Heart right ventricle (tissue), 16 donors: ENCODE data around the gene RFXAP. TPM values are rescaled to one million over a fixed set of nuclear protein-coding genes. Genes with fewer than 3 reads are reported as not detected.

Source experiments
- ATAC-seq, 8 donors: fragments of 200-7000 bp; cut with Tn5 transposase; one replicate each; pipeline ENCODE4 v1.9.1; 2020; ENCODE audit warnings: mild to moderate bottlenecking in 8 of 8, moderate library complexity in 8 of 8, moderate number of reproducible peaks in 1 of 8
- DNase-seq, 2 donors: peaks; one replicate each; pipeline ENCODE4 v3.0.0-alpha.2; 2020
- H3K27ac ChIP-seq, 10 donors: fragments of 200-600 bp; sonication (generic) in 2 of 10; one replicate each; pipeline versions ENCODE4 v1.5.0 to v1.8.0; 2020 to 2022; ENCODE audit warnings: mild to moderate bottlenecking in 3 of 10
- H3K27me3 ChIP-seq, 7 donors: fragments of 200-600 bp; one replicate each; pipeline ENCODE4 v1.8.0; 2021 to 2022; ENCODE audit warnings: mild to moderate bottlenecking in 2 of 7
- H3K36me3 ChIP-seq, 9 donors: fragments of 200-600 bp; sonication (generic) in 1 of 9; one replicate each; pipeline versions ENCODE4 v1.5.0 to v1.8.0; 2020 to 2022; ENCODE audit warnings: mild to moderate bottlenecking in 2 of 9
- H3K4me1 ChIP-seq, 9 donors: fragments of 200-600 bp; sonication (generic) in 1 of 9; one replicate each; pipeline versions ENCODE4 v1.5.0 to v1.8.0; 2020 to 2022; ENCODE audit warnings: mild to moderate bottlenecking in 4 of 9
- H3K4me3 ChIP-seq, 10 donors: fragments of 200-600 bp; sonication (generic) in 2 of 10; one replicate each; pipeline versions ENCODE4 v1.5.0 to v1.8.0; 2020 to 2022; ENCODE audit warnings: mild to moderate bottlenecking in 7 of 10, moderate library complexity in 2 of 10
- H3K9me3 ChIP-seq, 11 donors: fragments of 200-600 bp in 10 of 11; sonication (generic) in 2 of 11; one replicate each; pipeline versions ENCODE4 v1.5.0 to v1.8.0; 2013 to 2022; ENCODE audit warnings: mild to moderate bottlenecking in 2 of 11, control low read depth in 1 of 11, moderate library complexity in 1 of 11
- CTCF ChIP-seq, 9 donors: fragments of 200-600 bp; sonication (generic) in 2 of 9; IDR thresholded peaks; one replicate each; pipeline versions ENCODE4 v1.5.0 to v1.8.0; 2021 to 2022; ENCODE audit warnings: antibody characterized with exemption in 9 of 9, mild to moderate bottlenecking in 5 of 9, moderate library complexity in 1 of 9
- WGBS, 2 donors: extraction: QIAGEN DNeasy Blood & Tissue Kit; methylation state at CpG; one replicate each; pipeline ENCODE4 v1.1.7; 2013; ENCODE audit warnings: inconsistent platforms in 1 of 2; 5-methylcytosine and 5-hydroxymethylcytosine counted together
- intact Hi-C, 10 donors: fragments of 100-400 bp; cut with DNase I; formaldehyde crosslinking; loops; one replicate each; pipeline versions ENCODE4 v1.11.1 to v1.14.2; 2022
- polyA plus RNA-seq, 2 donors: library from polyadenylated mRNA; stranded (reverse); fragments of 200-250 nt; gene quantifications; one replicate each; pipeline ENCODE4 v1.2.3, GENCODE V29; 2013
- total RNA-seq, 10 donors: library from RNA; stranded (reverse); fragmentation: NEBNext Ultra II Directional in 3 of 10; extraction: Animal tissue kit (Norgen Biotek cat#: 25700) in 3 of 10; gene quantifications; one replicate each; pipeline versions ENCODE4 v1.2.1 to v1.2.4, GENCODE V29; 2021 to 2023
- donor health status: Arrhythmogenic right ventricular cardiomyopathy.
- donor health status: ischemic (EF 13 %, LVEDD 7.1; RV severe dilation, severe dysfunction).
- donor health status: healthy with polysubstance abuse.
- donor health status: DM: no; HTN: yes; CAD: no.
- donor health status: DM: no; HTN: no; CAD: no.
- donor health status: ischemic (EF 25% LVEDD 6.9; RV normal size, moderate dysfunction).
- donor health status: ischemic (EF 25% LVEDD 5.7; RV mildly dilated, moderate dysfunction).
- donor health status: healthy.
- donor health status: DM: yes; HTN: yes; CAD: no.
- donor health status: Ischemic cardiomyopathy.
- donor health status: ischemic (EF 35%, LVEDD 5.7; RV mildly dilated, moderate dysfunction).
- donor health status: nonischemic (EF 11% LVEDD 7.7; RV severe dilation, severe dysfunction).
- donor health status: DM: yes; HTN: yes; CAD: no.
- donor health status: PGD.
- donor health status: ischemic (EF 29% LVEDD 5.4; RV normal size, mild dysfunction).
- donor health status: nonischemic (EF 23%, LVEDD 6.1; RV moderate dilation, normal function).

RFXAP gene
- total and polyA plus RNA-seq, 12 donors: 2.0 to 6.9 (median 3.7) TPM

- TF ChIP-seq CTCF (IDR thresholded peaks at IDR 0.05): no peak
- DNase-seq (no peak), ATAC-seq (no peak)
- 89 to 94% methylated on average over 5 of the region's 5 CpGs for WGBS, 2 donors
- Histone ChIP-seq H3K27me3 (no peaks in the 10 kb centered on the region), H3K27ac (no peak overlapping the region), H3K36me3 (peaks cover 0 to 11% (median 0%) of the 10 kb centered on the region in 9 donors), H3K9me3 (no peaks in the 10 kb centered on the region), H3K4me3 (no peak overlapping the region), H3K4me1 (peaks cover 0 to 24% (median 0%) of the 10 kb centered on the region in 9 donors)
- intact Hi-C loops: no loop called here
Measured at GRCh38 chr13:36841391-36841790, 22.4 kb downstream of the RFXAP start.

GRCh38 chr13:36847606-36848005 is 28.6 kb downstream of the RFXAP start:
- 46 to 71% methylated on average over 9 of the region's 9 CpGs for WGBS, 2 donors
- H3K27ac ChIP-seq: no peak overlapping the region
- no peaks in the 10 kb centered on the region for H3K27me3 ChIP-seq
- ATAC-seq: peak in 1 of 8 donors; percentile 47
- no peak overlapping the region for H3K4me3 ChIP-seq
- H3K36me3 ChIP-seq: peaks cover 0 to 28% (median 0%) of the 10 kb centered on the region in 9 donors
- no peaks in the 10 kb centered on the region for H3K9me3 ChIP-seq
- H3K4me1 ChIP-seq: peaks cover 0 to 18% (median 10%) of the 10 kb centered on the region in 9 donors
- no peak for DNase-seq
- no peak for TF ChIP-seq CTCF (IDR thresholded peaks at IDR 0.05)
- intact Hi-C loops: no loop called here

- Histone ChIP-seq H3K27ac (no peak overlapping the region), H3K9me3 (no peaks in the 10 kb centered on the region), H3K36me3 (peaks cover 0 to 34% (median 5%) of the 10 kb centered on the region in 9 donors), H3K4me3 (no peak overlapping the region), H3K27me3 (no peaks in the 10 kb centered on the region), H3K4me1 (peaks cover 0 to 18% (median 10%) of the 10 kb centered on the region in 9 donors)
- DNase-seq (no peak), ATAC-seq (peak in 4 of 8 donors; percentile 39 to 61 (median 49))
- intact Hi-C loops: no loop called here
- TF ChIP-seq CTCF (IDR thresholded peaks at IDR 0.05): peak in 6 of 9 donors; percentile 3 to 35 (median 27)
- 63 to 64% methylated on average over 6 of the region's 6 CpGs for WGBS, 2 donors
Measured at GRCh38 chr13:36848199-36848982, 29.4 kb downstream of the RFXAP start.

DNA sequence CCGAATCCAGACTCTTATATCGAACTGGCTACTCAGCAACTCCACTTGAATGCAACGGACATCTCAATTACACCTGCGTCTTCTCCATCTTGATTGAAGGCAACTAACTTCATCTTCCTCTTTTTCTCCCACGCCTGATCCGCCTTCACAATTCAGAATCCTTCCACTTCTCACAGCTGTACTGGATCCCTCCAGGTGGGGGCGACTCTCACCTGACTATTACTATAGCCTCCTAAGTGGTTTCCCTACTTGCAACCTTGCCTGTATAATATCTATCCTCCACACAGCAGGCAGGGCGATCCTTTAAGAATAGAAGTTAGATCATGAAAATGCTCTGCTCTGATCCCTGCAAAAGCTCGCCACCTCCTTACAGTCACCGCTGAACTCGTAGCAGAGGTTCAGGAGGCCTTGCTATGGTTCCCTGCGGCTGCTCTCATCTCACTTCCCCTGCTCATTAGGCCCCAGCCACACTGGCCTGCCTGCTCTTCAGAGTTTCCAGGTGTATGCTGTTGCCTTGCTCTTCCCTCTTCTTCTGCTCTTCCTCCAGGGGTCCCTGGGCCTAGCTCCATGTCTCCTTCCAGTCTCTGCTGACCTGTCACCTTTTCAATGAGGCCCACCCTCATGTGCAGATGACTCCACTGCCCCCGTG is 31.9 kb downstream of the RFXAP start:
- Histone ChIP-seq H3K36me3 (peaks cover 0 to 36% (median 0%) of the 10 kb centered on the region in 9 donors), H3K9me3 (no peaks in the 10 kb centered on the region), H3K4me3 (no peak overlapping the region), H3K4me1 (peaks cover 0 to 17% (median 10%) of the 10 kb centered on the region in 9 donors), H3K27me3 (no peaks in the 10 kb centered on the region), H3K27ac (no peak overlapping the region)
- DNase-seq: no peak
- no peak for ATAC-seq
- intact Hi-C loops: loop anchor here in 1 of 10 donors (10.0 kb wide), 1 partner anchor 104 kb away; no protein-coding TSS in a partner anchor
- peak in 5 of 9 donors; percentile 10 to 29 (median 24) for TF ChIP-seq CTCF (IDR thresholded peaks at IDR 0.05)
- WGBS, 2 donors: 90% methylated on average over 13 of the region's 13 CpGs
